GM10266 (cell line): Measurements from ENCODE around the gene EEF1E1.

ENCODE experiments used
- DNase-seq: peaks from one replicate; pipeline ENCODE4 v3.0.0; 2012; ENCODE audit errors: extremely low spot score
- CTCF ChIP-seq: IDR thresholded peaks from 2 replicates; pipeline ENCODE4 v1.5.1; 2012; ENCODE audit warnings: mild to moderate bottlenecking, low read depth; ENCODE audit not compliant: control insufficient read depth, insufficient read depth; ENCODE audit errors: missing control alignments

EEF1E1 gene

DNA sequence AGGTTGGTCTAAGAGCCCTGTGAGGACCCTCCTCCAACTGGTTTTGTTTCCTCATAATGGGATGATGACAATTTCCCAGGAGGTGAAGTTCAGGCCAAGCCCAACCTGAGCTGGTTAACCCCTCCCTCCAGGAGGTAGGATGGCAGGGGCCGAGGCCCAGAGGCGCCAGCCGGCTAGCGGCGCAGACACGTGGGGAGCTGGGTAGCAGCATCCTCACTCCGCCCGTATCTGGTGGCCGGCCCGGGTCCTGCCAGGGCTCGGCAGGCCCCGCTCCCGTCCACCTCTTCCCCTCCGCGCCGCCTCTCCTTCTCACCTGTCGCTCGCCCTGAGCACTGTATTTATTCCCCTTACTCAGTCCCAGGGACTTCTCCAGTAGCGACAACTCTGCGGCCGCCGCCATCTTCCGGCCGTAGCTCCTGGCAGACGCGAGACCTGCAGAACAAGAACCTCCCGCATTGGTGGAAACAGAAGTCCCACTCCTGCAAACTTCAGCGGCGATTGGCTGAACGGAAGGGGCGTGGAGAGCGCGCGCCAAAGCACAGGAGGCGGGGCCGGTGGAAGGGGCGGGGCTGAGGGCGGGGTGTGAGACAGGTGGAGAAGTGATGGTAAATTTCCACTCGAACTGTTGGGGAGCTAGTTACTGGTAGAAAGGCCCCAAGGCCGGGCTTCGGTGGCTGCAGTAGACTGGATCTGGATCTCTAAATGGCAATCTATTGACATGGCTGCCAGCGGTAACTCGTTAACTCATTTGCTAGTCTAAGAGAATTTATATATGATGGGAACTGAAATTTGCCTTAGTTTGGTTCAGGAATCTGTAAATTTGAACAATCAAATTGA, at the start of gene EEF1E1:
Gene EEF1E1 (minus strand): TSS at position 427 of the 837 bp plus-strand sequence. CDS start 27 bp downstream, at position 400.
- peak; percentile 93 for DNase-seq
- TF ChIP-seq CTCF: no peak

- no peak for TF ChIP-seq CTCF
- DNase-seq: no peak
Observed at GRCh38 chr6:8149350-8149749, 47.0 kb upstream of the EEF1E1 start.

GRCh38 chr6:8143945-8144344, 41.6 kb upstream of the EEF1E1 start:
- DNase-seq: no peak
- no peak for TF ChIP-seq CTCF

- no peak for DNase-seq
- no peak for TF ChIP-seq CTCF
Observed at GRCh38 chr6:8139451-8139850, 37.1 kb upstream of the EEF1E1 start.

DNA sequence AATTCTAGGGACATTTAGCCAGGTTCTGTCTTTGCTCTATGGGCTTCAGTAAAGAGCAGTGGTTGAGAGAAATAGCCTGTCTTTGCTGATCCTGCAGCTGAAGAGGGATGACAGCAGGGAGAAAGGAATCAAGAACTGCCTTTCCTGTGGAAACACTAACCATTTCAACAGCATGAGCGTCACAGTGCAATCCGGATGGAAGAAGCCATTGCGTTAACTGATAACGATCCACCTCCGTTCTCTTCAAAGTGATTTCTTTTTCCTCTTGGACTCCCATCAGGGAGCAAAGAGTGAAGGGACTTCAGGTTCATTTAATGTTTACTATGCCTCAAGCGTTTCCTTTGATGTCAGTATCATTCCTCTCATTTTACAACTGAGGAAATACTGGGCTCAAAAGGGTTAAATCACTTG, 35.2 kb upstream of the EEF1E1 start:
- DNase-seq: no peak
- no peak for TF ChIP-seq CTCF

- no peak for TF ChIP-seq CTCF
- no peak for DNase-seq
Observed at GRCh38 chr6:8135276-8135675, 32.9 kb upstream of the EEF1E1 start.

GRCh38 chr6:8132130-8132529, 29.8 kb upstream of the EEF1E1 start:
- no peak for DNase-seq
- TF ChIP-seq CTCF: no peak
